Measurements from ENCODE around the gene APBB2. TPM values are rescaled to one million over a fixed set of nuclear protein-coding genes. Genes with fewer than 3 reads are reported as not detected.

APBB2 gene
- total RNA-seq, 2 experiments from 2014 or later, result 1.5 to 1.7 TPM

GRCh38 chr4:40858962-40859361, 355.4 kb downstream of the APBB2 start:
- peaks cover 12% of the 10 kb centered on the region for H3K4me1 Mint-ChIP-seq (ENCODE audit: low read depth)
- H3K4me3 Mint-ChIP-seq, result no peak overlapping the region
- H3K36me3 Mint-ChIP-seq, result no peaks in the 10 kb centered on the region
- no peak overlapping the region for H3K27ac Mint-ChIP-seq
- POLR2A ChIA-PET, result no interaction called here
- CTCF ChIA-PET, result interaction anchor here (1.0 kb wide), 1 partner anchor 39 kb away, joined by 3 read pairs; no protein-coding TSS in a partner anchor
- H3K27me3 Mint-ChIP-seq, result peaks cover 31% of the 10 kb centered on the region
- DNase-seq, result no peak
- intact Hi-C loops (cut with micrococcal nuclease), result no loop called here
- no peaks in the 10 kb centered on the region for H3K9me3 Mint-ChIP-seq

GRCh38 chr4:40857956-40858355, 356.4 kb downstream of the APBB2 start:
- Mint-ChIP-seq H3K27me3 (peaks cover 37% of the 10 kb centered on the region), H3K9me3 (no peaks in the 10 kb centered on the region), H3K36me3 (no peaks in the 10 kb centered on the region), H3K27ac (no peak overlapping the region), H3K4me3 (no peak overlapping the region), H3K4me1 (ENCODE audit: low read depth) (peaks cover 12% of the 10 kb centered on the region)
- intact Hi-C loops (cut with micrococcal nuclease), result no loop called here
- CTCF ChIA-PET, result no interaction called here
- POLR2A ChIA-PET, result interaction anchor here (0.8 kb wide), 1 partner anchor 10 kb away, joined by 3 read pairs; no protein-coding TSS in a partner anchor
- no peak for DNase-seq

- no peaks in the 10 kb centered on the region for H3K36me3 Mint-ChIP-seq
- H3K4me1 Mint-ChIP-seq (ENCODE audit: low read depth), result peaks cover 12% of the 10 kb centered on the region
- CTCF ChIA-PET, result interaction anchor here (1.0 to 3.2 kb wide), 2 partner anchors 16 to 41 kb away, joined by 8 to 10 read pairs; no protein-coding TSS in a partner anchor
- DNase-seq, result peak; percentile 58
- intact Hi-C loops (cut with micrococcal nuclease), result no loop called here
- POLR2A ChIA-PET, result no interaction called here
- peak overlapping the region; percentile 53 for H3K4me3 Mint-ChIP-seq
- no peaks in the 10 kb centered on the region for H3K9me3 Mint-ChIP-seq
- H3K27me3 Mint-ChIP-seq, result peaks cover 36% of the 10 kb centered on the region
- H3K27ac Mint-ChIP-seq, result no peak overlapping the region
These were observed 357.4 kb downstream of the APBB2 start for GRCh38 chr4:40856840-40857362.

- CTCF ChIA-PET, result interaction anchor here (1.0 to 3.2 kb wide), 3 partner anchors 13 to 41 kb away, joined by 3 to 10 read pairs (median 8); no protein-coding TSS in a partner anchor
- Mint-ChIP-seq H3K9me3 (no peaks in the 10 kb centered on the region), H3K36me3 (no peaks in the 10 kb centered on the region), H3K27me3 (peaks cover 37% of the 10 kb centered on the region), H3K27ac (no peak overlapping the region), H3K4me3 (no peak overlapping the region), H3K4me1 (ENCODE audit: low read depth) (peaks cover 12% of the 10 kb centered on the region)
- no peak for DNase-seq
- POLR2A ChIA-PET, result no interaction called here
- intact Hi-C loops (cut with micrococcal nuclease), result no loop called here
These were observed 358.0 kb downstream of the APBB2 start for GRCh38 chr4:40856277-40856839.

- ChIA-PET POLR2A (no interaction called here), CTCF (interaction anchor here (1.0 to 1.4 kb wide), 2 partner anchors 10 to 13 kb away, joined by 3 to 4 read pairs; no protein-coding TSS in a partner anchor)
- Mint-ChIP-seq H3K4me3 (no peak overlapping the region), H3K36me3 (no peaks in the 10 kb centered on the region), H3K27me3 (peaks cover 33% of the 10 kb centered on the region), H3K4me1 (ENCODE audit: low read depth) (no peaks in the 10 kb centered on the region), H3K9me3 (no peaks in the 10 kb centered on the region), H3K27ac (no peak overlapping the region)
- no peak for DNase-seq
- intact Hi-C loops (cut with micrococcal nuclease), result no loop called here
These were observed 363.8 kb downstream of the APBB2 start for GRCh38 chr4:40850496-40850895.

GRCh38 chr4:40848940-40849339, 365.4 kb downstream of the APBB2 start:
- ChIA-PET POLR2A (no interaction called here), CTCF (no interaction called here)
- H3K27me3 Mint-ChIP-seq, result peaks cover 25% of the 10 kb centered on the region
- no peaks in the 10 kb centered on the region for H3K4me1 Mint-ChIP-seq (ENCODE audit: low read depth)
- no peak overlapping the region for H3K27ac Mint-ChIP-seq
- no peak overlapping the region for H3K4me3 Mint-ChIP-seq
- H3K9me3 Mint-ChIP-seq, result no peaks in the 10 kb centered on the region
- DNase-seq, result no peak
- intact Hi-C loops (cut with micrococcal nuclease), result no loop called here
- H3K36me3 Mint-ChIP-seq, result no peaks in the 10 kb centered on the region

GRCh38 chr4:40848251-40848650, 366.1 kb downstream of the APBB2 start:
- POLR2A ChIA-PET, result no interaction called here
- Mint-ChIP-seq H3K4me1 (ENCODE audit: low read depth) (no peaks in the 10 kb centered on the region), H3K27ac (no peak overlapping the region), H3K36me3 (no peaks in the 10 kb centered on the region), H3K4me3 (no peak overlapping the region), H3K27me3 (peaks cover 20% of the 10 kb centered on the region), H3K9me3 (no peaks in the 10 kb centered on the region)
- CTCF ChIA-PET, result no interaction called here
- no peak for DNase-seq
- intact Hi-C loops (cut with micrococcal nuclease), result no loop called here

GRCh38 chr4:40846532-40846931, 367.8 kb downstream of the APBB2 start:
- no peak overlapping the region for H3K27ac Mint-ChIP-seq
- intact Hi-C loops (cut with micrococcal nuclease), result no loop called here
- H3K4me3 Mint-ChIP-seq, result no peak overlapping the region
- no peaks in the 10 kb centered on the region for H3K36me3 Mint-ChIP-seq
- no peak for DNase-seq
- peaks cover 21% of the 10 kb centered on the region for H3K27me3 Mint-ChIP-seq
- no peaks in the 10 kb centered on the region for H3K4me1 Mint-ChIP-seq (ENCODE audit: low read depth)
- ChIA-PET CTCF (interaction anchor here (0.6 to 1.3 kb wide), 3 partner anchors 16 to 677 kb away, joined by 3 read pairs; no protein-coding TSS in a partner anchor), POLR2A (no interaction called here)
- H3K9me3 Mint-ChIP-seq, result no peaks in the 10 kb centered on the region

- peaks cover 2% of the 10 kb centered on the region for H3K4me1 Mint-ChIP-seq (ENCODE audit: low read depth)
- H3K27ac Mint-ChIP-seq, result no peak overlapping the region
- intact Hi-C loops (cut with micrococcal nuclease), result no loop called here
- DNase-seq, result no peak
- peaks cover 17% of the 10 kb centered on the region for H3K27me3 Mint-ChIP-seq
- no peak overlapping the region for H3K4me3 Mint-ChIP-seq
- POLR2A ChIA-PET, result no interaction called here
- no peaks in the 10 kb centered on the region for H3K36me3 Mint-ChIP-seq
- H3K9me3 Mint-ChIP-seq, result no peaks in the 10 kb centered on the region
- CTCF ChIA-PET, result interaction anchor here (0.6 to 6.4 kb wide), 2 partner anchors 52 to 109 kb away, joined by 3 to 86 read pairs; no protein-coding TSS in a partner anchor
These were observed 369.0 kb downstream of the APBB2 start for GRCh38 chr4:40845154-40845835.

GRCh38 chr4:40844261-40844660, 370.1 kb downstream of the APBB2 start:
- Mint-ChIP-seq H3K4me1 (ENCODE audit: low read depth) (peaks cover 2% of the 10 kb centered on the region), H3K27ac (no peak overlapping the region), H3K4me3 (no peak overlapping the region), H3K9me3 (no peaks in the 10 kb centered on the region), H3K27me3 (peaks cover 17% of the 10 kb centered on the region), H3K36me3 (no peaks in the 10 kb centered on the region)
- POLR2A ChIA-PET, result no interaction called here
- no peak for DNase-seq
- intact Hi-C loops (cut with micrococcal nuclease), result loop anchor here (5.0 kb wide), 2 partner anchors 692 to 1147 kb away; partner anchors contain the start of gene UBE2K
- CTCF ChIA-PET, result interaction anchor here (0.7 to 6.4 kb wide), 6 partner anchors 12 to 1375 kb away, joined by 3 to 86 read pairs (median 4); no protein-coding TSS in a partner anchor

- H3K4me1 Mint-ChIP-seq (ENCODE audit: low read depth), result peaks cover 2% of the 10 kb centered on the region
- ChIA-PET CTCF (interaction anchor here (0.6 to 6.4 kb wide), 17 partner anchors 8 to 1374 kb away, joined by 3 to 86 read pairs (median 3); no protein-coding TSS in a partner anchor), POLR2A (no interaction called here)
- peaks cover 14% of the 10 kb centered on the region for H3K27me3 Mint-ChIP-seq
- H3K9me3 Mint-ChIP-seq, result no peaks in the 10 kb centered on the region
- no peak overlapping the region for H3K27ac Mint-ChIP-seq
- H3K4me3 Mint-ChIP-seq, result no peak overlapping the region
- peak; percentile 55 for DNase-seq
- intact Hi-C loops (cut with micrococcal nuclease), result loop anchor here (2.0 to 5.0 kb wide), 3 partner anchors 81 to 1146 kb away; partner anchors contain the start of gene UBE2K
- H3K36me3 Mint-ChIP-seq, result no peaks in the 10 kb centered on the region
These were observed 370.6 kb downstream of the APBB2 start for GRCh38 chr4:40843696-40844095.

- no peaks in the 10 kb centered on the region for H3K9me3 Mint-ChIP-seq
- no peaks in the 10 kb centered on the region for H3K36me3 Mint-ChIP-seq
- H3K4me3 Mint-ChIP-seq, result no peak overlapping the region
- peaks cover 2% of the 10 kb centered on the region for H3K4me1 Mint-ChIP-seq (ENCODE audit: low read depth)
- intact Hi-C loops (cut with micrococcal nuclease), result loop anchor here (2.0 to 5.0 kb wide), 3 partner anchors 80 to 1146 kb away; partner anchors contain the start of gene UBE2K
- POLR2A ChIA-PET, result no interaction called here
- CTCF ChIA-PET, result interaction anchor here (0.6 to 6.4 kb wide), 18 partner anchors 9 to 521 kb away, joined by 3 to 86 read pairs (median 3); no protein-coding TSS in a partner anchor
- H3K27ac Mint-ChIP-seq, result no peak overlapping the region
- peaks cover 14% of the 10 kb centered on the region for H3K27me3 Mint-ChIP-seq
- no peak for DNase-seq
These were observed 371.5 kb downstream of the APBB2 start for GRCh38 chr4:40842725-40843423.

Data from activated CD4-positive, alpha-beta memory T cell treated with anti-CD3 and anti-CD28 coated beads for 36 hours (primary cell).